Epithelial cell of umbilical artery (primary cell): Measurements from ENCODE around the gene TMEM25. TPM values are rescaled to one million over a fixed set of nuclear protein-coding genes. Genes with fewer than 3 reads are reported as not detected.

Source experiments
- total RNA-seq: library from RNA; depleted of rRNA; stranded (reverse); fragments of >200 nt; gene quantifications from 2 replicates; pipeline ENCODE4 v1.2.3, GENCODE V29; 2014

TMEM25 gene
- 12.3 and 21.4 TPM in 2 replicates for total RNA-seq

DNA sequence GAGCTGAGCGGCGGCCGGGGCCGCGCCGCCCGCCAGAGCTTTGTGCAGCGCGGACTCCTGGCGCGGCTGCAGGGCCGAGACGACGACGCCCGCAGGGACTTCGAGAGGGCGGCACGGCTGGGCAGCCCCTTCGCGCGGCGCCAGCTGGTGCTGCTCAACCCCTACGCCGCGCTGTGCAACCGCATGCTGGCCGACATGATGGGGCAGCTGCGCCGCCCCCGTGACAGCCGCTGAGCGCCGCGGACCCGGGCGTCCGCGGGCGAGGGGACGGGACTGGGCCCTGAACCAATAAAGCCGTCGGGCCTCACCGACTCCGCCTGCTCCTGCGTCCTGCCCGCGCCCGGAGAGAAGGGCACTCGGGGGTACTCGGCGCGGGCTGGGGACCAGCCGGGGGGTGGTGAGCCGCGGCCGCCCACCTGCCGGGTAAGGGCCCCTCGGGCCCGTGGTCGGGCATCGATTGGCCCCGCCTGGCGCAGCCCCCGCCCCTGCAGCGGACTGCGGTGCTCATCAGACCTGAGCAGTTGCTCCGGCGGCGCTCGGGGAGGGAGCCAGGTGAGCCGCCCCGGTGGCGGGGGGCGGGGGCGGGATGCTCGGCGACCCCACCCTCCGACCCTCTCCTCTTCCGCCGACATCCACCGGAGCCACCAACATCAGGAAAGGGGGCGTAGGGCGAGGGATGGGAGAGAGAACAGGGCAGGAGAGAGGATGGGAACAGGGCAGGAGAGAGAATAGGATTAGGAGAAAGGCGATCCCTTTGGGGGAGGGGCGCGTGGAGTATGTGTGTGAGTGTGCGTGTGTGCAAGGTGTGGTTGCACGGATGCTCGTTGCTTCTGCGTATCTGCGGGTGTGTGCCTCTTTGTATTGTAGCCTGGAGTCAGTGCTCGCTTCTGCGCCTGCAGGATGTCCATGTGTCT is at the start of gene TMEM25:
TMEM25 (plus strand) TSS at position 510 of the 914 bp plus-strand sequence. CDS start 610 bp downstream, outside the sequence.

DNA sequence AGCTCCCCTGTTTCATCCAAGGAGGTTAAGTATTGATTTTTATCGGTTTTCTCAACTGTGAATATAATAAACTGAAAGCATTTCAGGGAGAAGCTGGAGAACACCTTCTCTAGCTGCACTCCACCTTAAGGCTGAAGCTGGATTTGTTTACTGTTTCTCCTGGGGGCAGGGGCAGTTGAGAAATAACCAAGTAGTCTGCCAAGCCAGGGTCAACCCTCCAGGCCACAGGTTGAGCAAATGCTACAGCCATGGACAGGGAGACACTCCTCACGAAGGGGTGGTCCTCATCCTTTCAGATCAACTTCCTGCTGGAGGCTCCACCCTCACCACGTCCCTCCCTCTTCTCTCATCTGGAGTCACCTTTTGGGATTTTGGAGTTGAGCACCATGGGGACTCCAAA is 3.9 kb upstream of the TMEM25 start, which contains the start of gene TTC36:
TTC36 (plus strand) TSS at position 366 of the 400 bp plus-strand sequence; CDS start at position 387, 21 bp downstream.

DNA sequence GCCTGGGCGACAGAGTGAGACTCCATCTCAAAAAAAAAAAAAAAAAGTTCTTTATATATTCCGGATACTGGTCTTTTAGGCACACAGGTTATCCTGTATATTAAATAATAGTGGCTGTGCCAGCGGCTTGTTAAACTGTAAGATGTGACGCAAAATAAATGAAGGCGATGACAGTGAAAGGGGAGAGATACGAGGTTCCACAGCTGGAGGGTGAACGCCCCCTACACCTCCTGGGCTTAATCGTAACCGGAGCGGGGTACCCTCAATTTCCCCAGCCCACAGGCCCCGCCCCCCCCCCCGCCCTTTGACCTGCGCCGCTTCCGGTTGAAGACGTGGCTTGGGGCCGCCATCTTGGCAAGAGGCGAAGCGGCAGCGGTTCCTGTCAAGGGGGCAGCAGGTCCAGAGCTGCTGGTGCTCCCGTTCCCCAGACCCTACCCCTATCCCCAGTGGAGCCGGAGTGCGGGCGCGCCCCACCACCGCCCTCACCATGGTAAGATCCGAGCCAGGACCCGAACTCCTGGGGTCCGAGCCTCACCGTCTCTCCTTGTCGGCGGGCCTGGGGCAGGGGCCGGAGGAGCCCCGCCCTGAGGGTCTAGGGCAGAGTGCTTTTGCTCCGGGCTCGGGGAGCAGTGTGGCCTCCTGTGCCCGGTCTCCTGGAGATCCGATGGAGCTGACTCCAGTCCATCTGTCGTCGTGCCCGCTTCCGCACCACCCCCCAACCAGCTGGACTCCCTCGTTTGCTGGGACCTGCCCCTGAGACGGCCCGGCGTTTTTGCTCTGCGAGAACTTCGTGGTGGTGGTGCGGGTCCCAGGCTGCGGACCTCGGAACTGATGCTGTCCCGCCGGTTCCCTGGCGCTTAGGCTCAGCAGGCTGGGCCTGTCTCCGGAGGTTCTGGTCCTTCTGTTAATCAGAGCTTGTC is 41.3 kb downstream of the TMEM25 start, which contains the start of gene ARCN1:
ARCN1 (plus strand) TSS at position 349 of the 920 bp plus-strand sequence; CDS start at position 488, 139 bp downstream.

Other genes starting within 250 kb of the TMEM25 start
- not detected in 2 replicates for gene CD3E, start 226.5 kb upstream of the TMEM25 start, total RNA-seq
- gene CD3D, start 188.5 kb upstream of the TMEM25 start, total RNA-seq = not detected in 2 replicates
- not detected in 2 replicates for gene CD3G, start 186.8 kb upstream of the TMEM25 start, total RNA-seq
- 24.7 and 29.3 TPM in 2 replicates for gene UBE4A, start 171.6 kb upstream of the TMEM25 start, total RNA-seq
- gene ATP5MG, start 129.6 kb upstream of the TMEM25 start, total RNA-seq = 52.9 and 155 TPM in 2 replicates
- gene KMT2A, start 94.7 kb upstream of the TMEM25 start, total RNA-seq = 14.9 and 40.0 TPM in 2 replicates
- gene TTC36, start 3.7 kb upstream of the TMEM25 start, total RNA-seq = 0.65 TPM in 1 of 2 replicates, not detected in the other
- 23.1 and 32.2 TPM in 2 replicates for gene IFT46, start 34.7 kb downstream of the TMEM25 start, total RNA-seq
- 124 and 125 TPM in 2 replicates for gene ARCN1, start 41.2 kb downstream of the TMEM25 start, total RNA-seq
- gene PHLDB1, start 76.4 kb downstream of the TMEM25 start, total RNA-seq = 92.7 and 108 TPM in 2 replicates
- gene TREH, start 148.5 kb downstream of the TMEM25 start, total RNA-seq = under 0.01 TPM in 1 of 2 replicates, not detected in the other